GM10248 (cell line): ENCODE measurements around the gene FNBP1.

Experiments
- CTCF ChIA-PET: fragments of 300-600 bp; sonication (Branson Sonifier 250); formaldehyde crosslinking; extraction: SDS; loops from one replicate; lab custom pipeline; 2021; ENCODE audit warnings: antibody characterized with exemption; lab: Yijun Ruan, JAX
- POLR2A ChIA-PET: fragments of 350-650 bp; sonication (Branson Sonifier 250); formaldehyde crosslinking; extraction: SDS; loops from one replicate; lab custom pipeline; 2020; ENCODE audit warnings: antibody characterized with exemption; lab: Yijun Ruan, JAX
- DNase-seq: peaks from one replicate; pipeline ENCODE4 v3.0.0; 2012; ENCODE audit errors: extremely low spot score
- CTCF ChIP-seq: IDR thresholded peaks from 2 replicates; pipeline ENCODE4 v1.5.1; 2012; ENCODE audit warnings: mild to moderate bottlenecking, low read depth; ENCODE audit errors: extremely low read depth, missing control alignments, control extremely low read depth

The FNBP1 gene

DNA sequence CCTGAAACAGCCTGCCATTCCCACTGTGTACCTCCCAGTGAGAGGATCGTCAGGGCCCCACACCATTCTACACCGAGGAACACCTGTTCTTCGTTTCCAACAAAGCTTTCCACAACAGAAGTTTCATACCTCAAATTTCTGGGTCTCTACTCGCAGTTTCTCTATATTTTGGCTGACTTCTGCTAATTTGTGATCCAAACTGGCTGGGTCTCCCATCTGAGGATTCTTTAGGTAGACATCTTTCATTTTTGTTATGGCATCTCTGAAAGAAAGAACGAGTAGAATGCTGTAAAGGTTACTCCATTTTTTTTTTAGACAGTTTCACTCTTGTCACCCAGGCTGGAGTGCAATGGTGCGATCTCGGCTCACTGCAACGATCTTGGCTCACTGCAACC is 140.3 kb downstream of the FNBP1 start:
- no peak for DNase-seq
- no peak for TF ChIP-seq CTCF
- ChIA-PET CTCF (interaction anchor here (2.1 to 2.7 kb wide), 2 partner anchors 10 to 16 kb away, joined by 7 to 11 read pairs; no protein-coding TSS in a partner anchor), POLR2A (no interaction called here)

- ChIA-PET POLR2A (interaction anchor here (0.5 to 1.0 kb wide), 2 partner anchors 13 to 15 kb away, joined by 3 to 9 read pairs; no protein-coding TSS in a partner anchor), CTCF (interaction anchor here (2.7 kb wide), 1 partner anchor 11 kb away, joined by 11 read pairs; no protein-coding TSS in a partner anchor)
- DNase-seq = no peak
- TF ChIP-seq CTCF = no peak
Observed at GRCh38 chr9:129901993-129902739, 140.8 kb downstream of the FNBP1 start.

GRCh38 chr9:129900263-129901027 is 142.5 kb downstream of the FNBP1 start:
- POLR2A ChIA-PET = interaction anchor here (0.7 kb wide), 1 partner anchor 45 kb away, joined by 3 read pairs; no protein-coding TSS in a partner anchor
- TF ChIP-seq CTCF = no peak
- CTCF ChIA-PET = interaction anchor here (2.7 kb wide), 1 partner anchor 12 kb away, joined by 11 read pairs; no protein-coding TSS in a partner anchor
- DNase-seq = peak; percentile 78

DNA sequence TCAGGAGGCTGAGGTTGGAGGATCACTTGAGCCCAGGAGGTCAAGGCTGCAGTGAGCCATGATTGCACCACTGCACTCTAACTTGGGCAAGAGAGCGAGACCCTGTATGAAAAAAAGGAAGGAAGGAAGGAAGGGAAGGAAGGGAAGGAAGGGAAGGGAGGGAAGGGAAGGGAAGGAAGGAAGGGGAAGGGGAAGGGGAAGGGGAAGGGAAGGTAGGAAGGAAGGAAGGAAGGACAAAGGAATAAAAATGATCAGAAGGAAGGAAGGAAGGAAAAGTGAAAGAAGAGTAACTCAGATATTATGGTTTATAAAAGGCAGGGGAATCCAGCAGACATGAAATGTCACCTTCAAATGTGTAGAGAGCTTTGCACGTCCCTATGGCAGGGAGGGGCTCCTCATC is 143.4 kb downstream of the FNBP1 start:
- POLR2A ChIA-PET = no interaction called here

DNA sequence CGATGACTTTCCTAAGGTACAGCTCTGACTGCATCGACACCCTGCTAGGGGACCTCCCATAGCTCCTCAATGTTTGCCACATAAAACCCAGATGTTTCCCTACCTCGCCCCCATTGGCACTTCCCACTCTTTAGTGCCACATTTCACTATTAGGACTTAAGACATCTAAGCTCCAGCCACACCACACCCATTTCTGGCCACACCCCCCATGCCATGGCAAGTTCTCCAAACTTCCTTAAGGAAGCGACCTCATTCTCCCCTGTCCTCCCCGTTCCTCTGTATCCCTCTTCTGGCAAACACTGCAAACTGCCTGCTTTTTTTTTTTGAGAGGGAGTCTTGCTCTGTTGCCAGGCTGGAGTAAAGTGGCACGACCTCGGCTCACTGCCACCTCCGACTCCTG is 144.8 kb downstream of the FNBP1 start:
- CTCF ChIA-PET = interaction anchor here (0.8 to 2.8 kb wide), 2 partner anchors 11 to 27 kb away, joined by 3 to 23 read pairs; no protein-coding TSS in a partner anchor
- DNase-seq = no peak
- POLR2A ChIA-PET = no interaction called here
- no peak for TF ChIP-seq CTCF

More for the DNA sequence above, 143.4 kb downstream of the FNBP1 start:
- no peak for DNase-seq
- CTCF ChIA-PET = no interaction called here
- TF ChIP-seq CTCF = no peak

- no peak for DNase-seq
- POLR2A ChIA-PET = interaction anchor here (0.6 kb wide), 1 partner anchor 34 kb away, joined by 3 read pairs; no protein-coding TSS in a partner anchor
- no peak for TF ChIP-seq CTCF
- CTCF ChIA-PET = interaction anchor here (0.8 to 2.8 kb wide), 2 partner anchors 10 to 28 kb away, joined by 3 to 23 read pairs; no protein-coding TSS in a partner anchor
Observed at GRCh38 chr9:129897263-129897662, 145.7 kb downstream of the FNBP1 start.
